K562 (cell line): ENCODE results near the gene DGCR2. TPM values are rescaled to one million over a fixed set of nuclear protein-coding genes. Genes with fewer than 3 reads are reported as not detected.
A peak's percentile ranks its signal among the peaks of the same experiment; 100 is the strongest.

Experiments used
- ATAC-seq: fragments of 200-7000 bp; cut with Tn5 transposase; 3 replicates; pipeline ENCODE4 v1.9.1; 2020; ENCODE audit warnings: moderate library complexity
- BruUV-seq: library from RNA; stranded (reverse); fragments of 400-500 nt; replicated peaks from 2 replicates; lab custom pipeline; 2021; lab: Mats Ljungman, UMichigan
- CTCF ChIA-PET: fragments of 300-600 bp; formaldehyde crosslinking; extraction: SDS; loops from one replicate; lab custom pipeline; 2021; ENCODE audit warnings: low intra/inter-chr PET ratio; lab: Yijun Ruan, JAX
- POLR2A ChIA-PET: fragments of 300-600, 350-650 bp; sonication (Branson Sonifier 250); formaldehyde crosslinking; extraction: SDS; loops from one replicate; lab custom pipeline; 2021; ENCODE audit warnings: antibody characterized with exemption, inconsistent platforms; lab: Yijun Ruan, JAX
- DNase-seq, 4 experiments: peaks; one replicate each; pipeline versions ENCODE4 v3.0.0 to v3.0.0-alpha.2; 2011 to 2018; ENCODE audit warnings: low spot score in 3 of 4, mixed read lengths in 3 of 4; ENCODE audit errors: extremely low read depth in 1 of 4
- FAIRE-seq: peaks from 2 replicates; lab custom pipeline; 2011; peaks lifted over from hg19 to GRCh38; lab: Jason Lieb, UNC
- H2AFZ ChIP-seq: 2 replicates; pipeline ENCODE4 v1.6.0; 2011; ENCODE audit warnings: low read depth, low read length, control low read depth, inconsistent platforms
- H3K27ac ChIP-seq: fragments of 200-600 bp; 3 replicates; pipeline ENCODE4 v1.8.0; 2011; ENCODE audit warnings: low read depth, mild to moderate bottlenecking, control low read depth, inconsistent platforms, low read length, moderate library complexity, mixed read lengths; ENCODE audit errors: extremely low read depth
- H3K27me3 ChIP-seq, 2 experiments: fragments of 300-600 bp in 1 of 2; 2 replicates in 1 of 2; 3 replicates in 1 of 2; pipeline versions ENCODE4 v1.6.0 to v1.8.0; 2011; ENCODE audit warnings: inconsistent platforms in 2 of 2, low read length in 2 of 2, mild to moderate bottlenecking in 1 of 2, mixed read lengths in 1 of 2, moderate library complexity in 1 of 2; ENCODE audit not compliant: control insufficient read depth in 2 of 2, insufficient read depth in 2 of 2
- H3K36me3 ChIP-seq: fragments of 300-600 bp; 3 replicates; pipeline ENCODE4 v1.8.0; 2011; ENCODE audit warnings: mild to moderate bottlenecking, low read length, inconsistent platforms; ENCODE audit not compliant: control insufficient read depth, insufficient read depth
- H3K4me1 ChIP-seq, 2 experiments: fragments of 200-600 bp in 1 of 2; replicated peaks in 1 of 2; 2 replicates in 1 of 2; 3 replicates in 1 of 2; pipeline versions ENCODE4 v1.5.1 to v1.8.0; 2011; ENCODE audit warnings: inconsistent platforms in 2 of 2, low read length in 2 of 2, mild to moderate bottlenecking in 1 of 2, mixed read lengths in 1 of 2, moderate library complexity in 1 of 2; ENCODE audit not compliant: control insufficient read depth in 2 of 2, insufficient read depth in 2 of 2
- H3K4me2 ChIP-seq: 2 replicates; pipeline ENCODE4 v1.6.1; 2011; ENCODE audit warnings: low read length, control low read depth, inconsistent platforms, mixed read lengths; ENCODE audit not compliant: insufficient read depth
- H3K4me3 ChIP-seq: fragments of 200-600 bp; sonication (generic), shearing (Covaris generic); 2 replicates; pipeline ENCODE4 v1.5.1; 2016; ENCODE audit warnings: control low read depth, inconsistent platforms
- H3K79me2 ChIP-seq: fragments of 200-600 bp; 3 replicates; pipeline ENCODE4 v1.8.0; 2011; ENCODE audit warnings: low read length, inconsistent platforms; ENCODE audit not compliant: control insufficient read depth, insufficient read depth
- H3K9ac ChIP-seq, 2 experiments: 2 replicates each; pipeline versions ENCODE4 v1.6.0 to v1.6.1; 2011; ENCODE audit warnings: low read depth in 2 of 2, low read length in 2 of 2, control low read depth in 1 of 2, inconsistent platforms in 1 of 2, mild to moderate bottlenecking in 1 of 2, mixed read lengths in 1 of 2; ENCODE audit not compliant: insufficient read depth in 1 of 2
- H3K9me1 ChIP-seq: one replicate; pipeline ENCODE4 v1.6.0; 2011; ENCODE audit warnings: inconsistent platforms, mild to moderate bottlenecking, low read length, moderate library complexity; ENCODE audit not compliant: control insufficient read depth, insufficient read depth
- H3K9me3 ChIP-seq: replicated peaks from 2 replicates; pipeline ENCODE4 v1.5.1; 2011; ENCODE audit warnings: low read depth, low read length, inconsistent platforms; ENCODE audit not compliant: control insufficient read depth, insufficient read depth
- H4K20me1 ChIP-seq: replicated peaks from 2 replicates; pipeline ENCODE4 v1.6.1; 2011; ENCODE audit warnings: low read length, inconsistent platforms, mixed read lengths; ENCODE audit not compliant: control insufficient read depth, insufficient read depth
- CHD2 ChIP-seq: IDR thresholded peaks from 2 replicates; pipeline ENCODE4 v1.6.1; 2011; ENCODE audit warnings: low read depth, low read length
- DMBX1 ChIP-seq: fragments of 250-450 bp; sonication (Bioruptor Pico); IDR thresholded peaks from 2 replicates; pipeline ENCODE4 v1.8.0; 2022; ENCODE audit warnings: inconsistent platforms, mild to moderate bottlenecking, moderate library complexity, borderline replicate concordance
- FOXK1 ChIP-seq: sonication (generic); formaldehyde crosslinking; IDR thresholded peaks from 2 replicates; pipeline ENCODE4 v1.8.0; 2022; ENCODE audit warnings: missing genetic modification reagents, mild to moderate bottlenecking, borderline replicate concordance
- GATAD2A ChIP-seq: fragments of 450-650 bp; IDR thresholded peaks from 2 replicates; pipeline ENCODE4 v1.6.1; 2017
- PURB ChIP-seq: sonication (generic); formaldehyde crosslinking; IDR thresholded peaks from 2 replicates; pipeline ENCODE4 v1.9.0; 2021; ENCODE audit warnings: low read depth, mild to moderate bottlenecking, missing genetic modification reagents
- YY1 ChIP-seq, 3 experiments: IDR thresholded peaks; 2 replicates each; pipeline ENCODE4 v1.6.1; 2011; ENCODE audit warnings: low read length in 2 of 3, mild to moderate bottlenecking in 2 of 3, moderate library complexity in 2 of 3, borderline replicate concordance in 1 of 3, control low read depth in 1 of 3, low read depth in 1 of 3; ENCODE audit not compliant: insufficient read depth in 3 of 3, insufficient replicate concordance in 2 of 3, control insufficient read depth in 1 of 3, insufficient read length in 1 of 3; ENCODE audit errors: extremely low read depth in 1 of 3
- ZC3H4 ChIP-seq: sonication (generic); formaldehyde crosslinking; IDR thresholded peaks from 2 replicates; pipeline ENCODE4 v1.9.0; 2021; ENCODE audit warnings: missing genetic modification reagents, borderline replicate concordance
- ZNF239 ChIP-seq: fragments of 250-450 bp; sonication (Bioruptor Pico); IDR thresholded peaks from 2 replicates; pipeline ENCODE4 v1.4.0; 2020; ENCODE audit warnings: mild to moderate bottlenecking
- ZNF717 ChIP-seq: fragments of 250-450 bp; sonication (Bioruptor Pico); IDR thresholded peaks from 2 replicates; pipeline ENCODE4 v1.5.0; 2021
- ZNF830 ChIP-seq: fragments of 250-450 bp; sonication (Bioruptor Pico); IDR thresholded peaks from 2 replicates; pipeline ENCODE4 v1.5.0; 2021; ENCODE audit warnings: mild to moderate bottlenecking
- WGBS: fragments of 100-300 bp; shearing (Covaris generic); methylation state at CpG from one replicate; pipeline ENCODE4 v1.1.6; 2016; ENCODE audit warnings: low coverage, mixed read lengths; ENCODE audit not compliant: insufficient coverage; ENCODE audit errors: missing lambda C conversion rate; 5-methylcytosine and 5-hydroxymethylcytosine counted together
- in situ Hi-C: fragments of 300-500 bp; cut with MboI; formaldehyde crosslinking; loops from 4 replicates; pipeline ENCODE4 v1.15.0; 2018; ENCODE audit warnings: inconsistent platforms, mixed read lengths
- intact Hi-C: fragments of 100-400 bp; cut with micrococcal nuclease; formaldehyde crosslinking; loops from 2 replicates; pipeline ENCODE4 v1.14.2; 2022
- polyA plus RNA-seq, 8 experiments: library from polyadenylated mRNA; depleted of rRNA in 4 of 8; stranded (reverse) in 5 of 8; unstranded in 3 of 8; fragments of >200 nt; fragmentation: Nextera tagmentation in 2 of 8; fragmentation: Illumina TruSeq in 1 of 8; extraction: Ambion mirVana in 2 of 8; extraction: Trizol in 1 of 8; gene quantifications; 2 replicates each; pipeline versions ENCODE4 v1.2.1 to v1.2.3, GENCODE V29; 2011 to 2014; ENCODE audit warnings: inconsistent platforms in 1 of 8, missing spikeins in 1 of 8
- total RNA-seq, 7 experiments: library from RNA; depleted of rRNA in 6 of 7; stranded (reverse); fragments of >200 nt in 6 of 7; fragmentation: Illumina TruSeq in 2 of 7; extraction: Trizol in 2 of 7; gene quantifications; 2 replicates each; pipeline versions ENCODE4 v1.2.1 to v1.2.3, GENCODE V29; 2011 to 2021; ENCODE audit warnings: low replicate concordance in 1 of 7
- TF ChIP-seq, protein P1 (sequence below): sonication (generic); formaldehyde crosslinking; IDR thresholded peaks from 2 replicates; pipeline ENCODE4 v1.8.0; 2022; ENCODE audit warnings: mild to moderate bottlenecking, missing genetic modification reagents
- TF ChIP-seq, protein P2 (sequence below): fragments of 250-450 bp; sonication (Bioruptor Pico); IDR thresholded peaks from 2 replicates; pipeline ENCODE4 v1.9.0; 2021; ENCODE audit warnings: mild to moderate bottlenecking, inconsistent platforms

The DGCR2 gene
- total and polyA plus RNA-seq, 9 of the 15 experiments (the other 6 are each of a cell fraction or from before 2014, with no cell fraction given): 0.69 to 101 (median 56.4) TPM

DNA sequence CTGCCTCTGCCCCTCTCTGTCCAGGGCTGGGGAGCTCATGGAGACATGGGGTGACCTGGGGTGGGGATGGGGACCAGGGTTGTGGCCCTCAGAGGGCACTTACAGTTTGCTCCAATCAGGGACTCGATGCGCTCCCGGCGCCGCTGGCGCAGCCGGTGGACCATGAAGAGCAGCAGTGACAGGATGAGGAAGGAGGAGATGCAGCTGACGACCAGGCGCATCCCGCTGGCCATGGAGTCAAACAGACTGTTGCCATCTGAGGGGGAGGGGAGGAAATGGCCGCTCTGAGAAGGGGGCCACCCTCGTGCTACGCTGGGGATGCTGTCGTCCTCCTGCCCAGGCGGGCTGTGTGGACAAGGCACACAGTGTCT, 80.5 kb downstream of the DGCR2 start:
- no peak for ATAC-seq
- WGBS: 93% methylated on average over 15 of the region's 15 CpGs
- in situ Hi-C loops (no loop called here), intact Hi-C loops (no loop called here)
- H3K4me1 ChIP-seq: peaks cover 0 to 22% of the 10 kb centered on the region in 2 experiments; a peak in 1 of 5 replicates
- no peak overlapping the region for H3K4me2 ChIP-seq
- ChIA-PET CTCF (no interaction called here), POLR2A (interaction anchor here (0.6 to 1.3 kb wide), 2 partner anchors 28 to 356 kb away, joined by 3 to 4 read pairs; no protein-coding TSS in a partner anchor)
- no peak overlapping the region for H3K4me3 ChIP-seq
- H3K36me3 ChIP-seq: peaks cover 81% of the 10 kb centered on the region
- no peak overlapping the region for H2AFZ ChIP-seq
- no TSS peak for BruUV-seq
- no peak for DNase-seq
- no peak overlapping the region for H3K9ac ChIP-seq
- no peak overlapping the region for H3K27ac ChIP-seq
- H3K27me3 ChIP-seq: no peaks in the 10 kb centered on the region
- peaks cover 43% of the 10 kb centered on the region for H4K20me1 ChIP-seq
- H3K9me3 ChIP-seq: no peaks in the 10 kb centered on the region
- no peaks in the 10 kb centered on the region for H3K79me2 ChIP-seq
- peaks cover 12% of the 10 kb centered on the region for H3K9me1 ChIP-seq
- FAIRE-seq: no peak
- TF ChIP-seq YY1 (IDR thresholded peaks at IDR 0.05; ENCODE audit: borderline replicate concordance in 1 of 3, control insufficient read depth in 1 of 3, extremely low read depth in 1 of 3, insufficient read depth in 3 of 3, insufficient read length in 1 of 3, insufficient replicate concordance in 2 of 3, low read depth in 1 of 3, low read length in 2 of 3): peak in 1 of 3 experiments; percentile 14
- TF ChIP-seq ZNF717 (CRISPR knock-in tag): no peak
- TF ChIP-seq, protein P1, sequence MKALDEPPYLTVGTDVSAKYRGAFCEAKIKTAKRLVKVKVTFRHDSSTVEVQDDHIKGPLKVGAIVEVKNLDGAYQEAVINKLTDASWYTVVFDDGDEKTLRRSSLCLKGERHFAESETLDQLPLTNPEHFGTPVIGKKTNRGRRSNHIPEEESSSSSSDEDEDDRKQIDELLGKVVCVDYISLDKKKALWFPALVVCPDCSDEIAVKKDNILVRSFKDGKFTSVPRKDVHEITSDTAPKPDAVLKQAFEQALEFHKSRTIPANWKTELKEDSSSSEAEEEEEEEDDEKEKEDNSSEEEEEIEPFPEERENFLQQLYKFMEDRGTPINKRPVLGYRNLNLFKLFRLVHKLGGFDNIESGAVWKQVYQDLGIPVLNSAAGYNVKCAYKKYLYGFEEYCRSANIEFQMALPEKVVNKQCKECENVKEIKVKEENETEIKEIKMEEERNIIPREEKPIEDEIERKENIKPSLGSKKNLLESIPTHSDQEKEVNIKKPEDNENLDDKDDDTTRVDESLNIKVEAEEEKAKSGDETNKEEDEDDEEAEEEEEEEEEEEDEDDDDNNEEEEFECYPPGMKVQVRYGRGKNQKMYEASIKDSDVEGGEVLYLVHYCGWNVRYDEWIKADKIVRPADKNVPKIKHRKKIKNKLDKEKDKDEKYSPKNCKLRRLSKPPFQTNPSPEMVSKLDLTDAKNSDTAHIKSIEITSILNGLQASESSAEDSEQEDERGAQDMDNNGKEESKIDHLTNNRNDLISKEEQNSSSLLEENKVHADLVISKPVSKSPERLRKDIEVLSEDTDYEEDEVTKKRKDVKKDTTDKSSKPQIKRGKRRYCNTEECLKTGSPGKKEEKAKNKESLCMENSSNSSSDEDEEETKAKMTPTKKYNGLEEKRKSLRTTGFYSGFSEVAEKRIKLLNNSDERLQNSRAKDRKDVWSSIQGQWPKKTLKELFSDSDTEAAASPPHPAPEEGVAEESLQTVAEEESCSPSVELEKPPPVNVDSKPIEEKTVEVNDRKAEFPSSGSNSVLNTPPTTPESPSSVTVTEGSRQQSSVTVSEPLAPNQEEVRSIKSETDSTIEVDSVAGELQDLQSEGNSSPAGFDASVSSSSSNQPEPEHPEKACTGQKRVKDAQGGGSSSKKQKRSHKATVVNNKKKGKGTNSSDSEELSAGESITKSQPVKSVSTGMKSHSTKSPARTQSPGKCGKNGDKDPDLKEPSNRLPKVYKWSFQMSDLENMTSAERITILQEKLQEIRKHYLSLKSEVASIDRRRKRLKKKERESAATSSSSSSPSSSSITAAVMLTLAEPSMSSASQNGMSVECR (CRISPR knock-in tag): 0 out of 2 replicates have a peak, but pooled peaks have one; percentile 12
- TF ChIP-seq PURB (CRISPR knock-in tag): 0 out of 2 replicates have a peak, but pooled peaks have one; percentile 79
- 0 out of 2 replicates have a peak, but pooled peaks have one; percentile 36 for TF ChIP-seq CHD2
- TF ChIP-seq FOXK1 (CRISPR knock-in tag): no peak
- no peak for TF ChIP-seq GATAD2A
- TF ChIP-seq ZNF830 (CRISPR knock-in tag): 0 out of 2 replicates have a peak, but pooled peaks have one; percentile 37
- TF ChIP-seq ZC3H4: peak; percentile 66; the same call in 1 of the 2 replicates
- TF ChIP-seq, protein P2, sequence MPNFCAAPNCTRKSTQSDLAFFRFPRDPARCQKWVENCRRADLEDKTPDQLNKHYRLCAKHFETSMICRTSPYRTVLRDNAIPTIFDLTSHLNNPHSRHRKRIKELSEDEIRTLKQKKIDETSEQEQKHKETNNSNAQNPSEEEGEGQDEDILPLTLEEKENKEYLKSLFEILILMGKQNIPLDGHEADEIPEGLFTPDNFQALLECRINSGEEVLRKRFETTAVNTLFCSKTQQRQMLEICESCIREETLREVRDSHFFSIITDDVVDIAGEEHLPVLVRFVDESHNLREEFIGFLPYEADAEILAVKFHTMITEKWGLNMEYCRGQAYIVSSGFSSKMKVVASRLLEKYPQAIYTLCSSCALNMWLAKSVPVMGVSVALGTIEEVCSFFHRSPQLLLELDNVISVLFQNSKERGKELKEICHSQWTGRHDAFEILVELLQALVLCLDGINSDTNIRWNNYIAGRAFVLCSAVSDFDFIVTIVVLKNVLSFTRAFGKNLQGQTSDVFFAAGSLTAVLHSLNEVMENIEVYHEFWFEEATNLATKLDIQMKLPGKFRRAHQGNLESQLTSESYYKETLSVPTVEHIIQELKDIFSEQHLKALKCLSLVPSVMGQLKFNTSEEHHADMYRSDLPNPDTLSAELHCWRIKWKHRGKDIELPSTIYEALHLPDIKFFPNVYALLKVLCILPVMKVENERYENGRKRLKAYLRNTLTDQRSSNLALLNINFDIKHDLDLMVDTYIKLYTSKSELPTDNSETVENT (CRISPR knock-in tag): 0 out of 2 replicates have a peak, but pooled peaks have one; percentile 43
- no peak for TF ChIP-seq DMBX1 (CRISPR knock-in tag)
- no peak for TF ChIP-seq ZNF239 (CRISPR knock-in tag)
